ENCODE measurements around the gene MINK1. TPM values are rescaled to one million over a fixed set of nuclear protein-coding genes. Genes with fewer than 3 reads are reported as not detected.
A peak's percentile ranks its signal among the peaks of the same experiment; 100 is the strongest.

The MINK1 gene
- total RNA-seq, 1 donor from 2014 or later, result 59.7 TPM

GRCh38 chr17:4934173-4934979 lies 101.2 kb downstream of the MINK1 start:
- Mint-ChIP-seq H3K27me3 (no peaks in the 10 kb centered on the region), H3K36me3 (ENCODE audit: low read depth) (peaks cover 48% of the 10 kb centered on the region), H3K9me3 (no peaks in the 10 kb centered on the region), H3K4me1 (peaks cover 31% of the 10 kb centered on the region), H3K4me3 (no peak overlapping the region), H3K27ac (no peak overlapping the region)
- no peak for DNase-seq
- intact Hi-C loops (cut with micrococcal nuclease), result no loop called here

- H3K4me3 Mint-ChIP-seq, result no peak overlapping the region
Observed at GRCh38 chr17:4935650-4936049, 102.5 kb downstream of the MINK1 start.

GRCh38 chr17:4936436-4936835 lies 103.3 kb downstream of the MINK1 start:
- intact Hi-C loops (cut with micrococcal nuclease), result no loop called here
- Mint-ChIP-seq H3K36me3 (ENCODE audit: low read depth) (peaks cover 48% of the 10 kb centered on the region), H3K27ac (peak overlapping the region; percentile 49), H3K27me3 (no peaks in the 10 kb centered on the region), H3K9me3 (no peaks in the 10 kb centered on the region), H3K4me1 (peaks cover 35% of the 10 kb centered on the region), H3K4me3 (no peak overlapping the region)
- DNase-seq, result no peak

More at GRCh38 chr17:4935650-4936049, 102.5 kb downstream of the MINK1 start:
- Mint-ChIP-seq H3K9me3 (no peaks in the 10 kb centered on the region), H3K27ac (no peak overlapping the region), H3K4me1 (peaks cover 31% of the 10 kb centered on the region), H3K36me3 (ENCODE audit: low read depth) (peaks cover 49% of the 10 kb centered on the region), H3K27me3 (no peaks in the 10 kb centered on the region)
- intact Hi-C loops (cut with micrococcal nuclease), result no loop called here
- no peak for DNase-seq

GRCh38 chr17:4937553-4937952 lies 104.4 kb downstream of the MINK1 start:
- H3K9me3 Mint-ChIP-seq, result no peaks in the 10 kb centered on the region
- no peak for DNase-seq
- no peak overlapping the region for H3K27ac Mint-ChIP-seq
- intact Hi-C loops (cut with micrococcal nuclease), result no loop called here
- H3K36me3 Mint-ChIP-seq (ENCODE audit: low read depth), result peaks cover 56% of the 10 kb centered on the region
- peaks cover 41% of the 10 kb centered on the region for H3K4me1 Mint-ChIP-seq
- peak overlapping the region; percentile 95 for H3K4me3 Mint-ChIP-seq
- H3K27me3 Mint-ChIP-seq, result no peaks in the 10 kb centered on the region

- DNase-seq, result no peak
- intact Hi-C loops (cut with micrococcal nuclease), result no loop called here
- Mint-ChIP-seq H3K4me3 (peak overlapping the region; percentile 95), H3K27ac (no peak overlapping the region), H3K9me3 (no peaks in the 10 kb centered on the region), H3K27me3 (no peaks in the 10 kb centered on the region), H3K36me3 (ENCODE audit: low read depth) (peaks cover 59% of the 10 kb centered on the region), H3K4me1 (peaks cover 45% of the 10 kb centered on the region)
Observed at GRCh38 chr17:4938069-4938491, 104.9 kb downstream of the MINK1 start.

- Mint-ChIP-seq H3K36me3 (ENCODE audit: low read depth) (peaks cover 62% of the 10 kb centered on the region), H3K4me1 (peaks cover 49% of the 10 kb centered on the region), H3K9me3 (no peaks in the 10 kb centered on the region), H3K4me3 (peak overlapping the region; percentile 95), H3K27me3 (no peaks in the 10 kb centered on the region), H3K27ac (peak overlapping the region; percentile 92)
- intact Hi-C loops (cut with micrococcal nuclease), result no loop called here
- DNase-seq, result no peak
Observed at GRCh38 chr17:4938688-4939545, 105.8 kb downstream of the MINK1 start.

- intact Hi-C loops (cut with micrococcal nuclease), result no loop called here
- peak overlapping the region; percentile 95 for H3K4me3 Mint-ChIP-seq
- H3K27ac Mint-ChIP-seq, result peak overlapping the region; percentile 92
- H3K36me3 Mint-ChIP-seq (ENCODE audit: low read depth), result peaks cover 67% of the 10 kb centered on the region
- no peak for DNase-seq
- no peaks in the 10 kb centered on the region for H3K27me3 Mint-ChIP-seq
- no peaks in the 10 kb centered on the region for H3K9me3 Mint-ChIP-seq
- peaks cover 49% of the 10 kb centered on the region for H3K4me1 Mint-ChIP-seq
Observed at GRCh38 chr17:4939546-4939795, 106.3 kb downstream of the MINK1 start.

- Mint-ChIP-seq H3K4me1 (peaks cover 52% of the 10 kb centered on the region), H3K27me3 (no peaks in the 10 kb centered on the region)
- intact Hi-C loops (cut with micrococcal nuclease), result loop anchor here (1.0 to 10.0 kb wide), 4 partner anchors 8 to 575 kb away; partner anchors contain the start of genes CHRNE, NUP88, PFN1 and UBE2G1
Observed at GRCh38 chr17:4939796-4940554, 106.8 kb downstream of the MINK1 start, which contains the start of the genes RNF167 and SLC25A11. TSS of gene RNF167 (plus strand) at chr17:4940268. CDS start at chr17:4940910, 642 bp downstream. TSS of gene SLC25A11 (minus strand) at chr17:4940046. CDS start at chr17:4939910, 136 bp downstream.

GRCh38 chr17:4940555-4941318 lies 107.6 kb downstream of the MINK1 start:
- intact Hi-C loops (cut with micrococcal nuclease), result loop anchor here (1.0 to 10.0 kb wide), 4 partner anchors 8 to 576 kb away; partner anchors contain the start of genes CHRNE, NUP88, PFN1 and UBE2G1
- Mint-ChIP-seq H3K27me3 (no peaks in the 10 kb centered on the region), H3K4me1 (peaks cover 60% of the 10 kb centered on the region), H3K27ac (peak overlapping the region; percentile 92), H3K9me3 (no peaks in the 10 kb centered on the region), H3K36me3 (ENCODE audit: low read depth) (peaks cover 78% of the 10 kb centered on the region), H3K4me3 (peak overlapping the region; percentile 95)
- DNase-seq, result peak; percentile 86

More at GRCh38 chr17:4939796-4940554, 106.8 kb downstream of the MINK1 start, which contains the start of the genes RNF167 and SLC25A11:
- Mint-ChIP-seq H3K9me3 (no peaks in the 10 kb centered on the region), H3K4me3 (peak within 1 kb of the TSS; percentile 95), H3K27ac (peak within 1 kb of the TSS; percentile 92), H3K36me3 (ENCODE audit: low read depth) (peaks cover 72% of the 10 kb centered on the region)
- DNase-seq, result peak; percentile 100

- Mint-ChIP-seq H3K36me3 (ENCODE audit: low read depth) (peaks cover 79% of the 10 kb centered on the region), H3K4me3 (peak overlapping the region; percentile 95), H3K27me3 (no peaks in the 10 kb centered on the region)
Observed at GRCh38 chr17:4941319-4941610, 108.1 kb downstream of the MINK1 start.

GRCh38 chr17:4942760-4943508 lies 109.8 kb downstream of the MINK1 start:
- no peaks in the 10 kb centered on the region for H3K27me3 Mint-ChIP-seq
- peaks cover 60% of the 10 kb centered on the region for H3K4me1 Mint-ChIP-seq
- peak overlapping the region; percentile 95 for H3K4me3 Mint-ChIP-seq
- no peaks in the 10 kb centered on the region for H3K9me3 Mint-ChIP-seq
- peaks cover 80% of the 10 kb centered on the region for H3K36me3 Mint-ChIP-seq (ENCODE audit: low read depth)
- peak overlapping the region; percentile 92 for H3K27ac Mint-ChIP-seq
- DNase-seq, result no peak
- intact Hi-C loops (cut with micrococcal nuclease), result loop anchor here (10.0 kb wide), 1 partner anchor 578 kb away; the partner anchor contains the start of gene UBE2G1

More at GRCh38 chr17:4941319-4941610, 108.1 kb downstream of the MINK1 start:
- intact Hi-C loops (cut with micrococcal nuclease), result loop anchor here (2.0 to 10.0 kb wide), 3 partner anchors 38 to 576 kb away; partner anchors contain the start of genes CHRNE, NUP88 and UBE2G1
- Mint-ChIP-seq H3K27ac (peak overlapping the region; percentile 92), H3K9me3 (no peaks in the 10 kb centered on the region), H3K4me1 (peaks cover 58% of the 10 kb centered on the region)
- DNase-seq, result no peak

- no peaks in the 10 kb centered on the region for H3K9me3 Mint-ChIP-seq
- no peaks in the 10 kb centered on the region for H3K27me3 Mint-ChIP-seq
- DNase-seq, result peak; percentile 90
- intact Hi-C loops (cut with micrococcal nuclease), result loop anchor here (2.0 to 10.0 kb wide), 2 partner anchors 75 to 579 kb away; partner anchors contain the start of gene UBE2G1
- peak overlapping the region; percentile 95 for H3K27ac Mint-ChIP-seq
- peaks cover 52% of the 10 kb centered on the region for H3K4me1 Mint-ChIP-seq
- peaks cover 74% of the 10 kb centered on the region for H3K36me3 Mint-ChIP-seq (ENCODE audit: low read depth)
- H3K4me3 Mint-ChIP-seq, result peak overlapping the region; percentile 95
Observed at GRCh38 chr17:4944163-4944553, 111.0 kb downstream of the MINK1 start.
